Measurements from ENCODE around the gene SURF4. TPM values are rescaled to one million over a fixed set of nuclear protein-coding genes. Genes with fewer than 3 reads are reported as not detected.
"Not testable (repeated sequence)": the region's sequence is repeated elsewhere in the genome, so short reads cannot be mapped to it uniquely, and the experiment has no call there.

Gene SURF4
- total RNA-seq, 4 donors from 2014 or later, result 89.4 to 205 (median 147) TPM

DNA sequence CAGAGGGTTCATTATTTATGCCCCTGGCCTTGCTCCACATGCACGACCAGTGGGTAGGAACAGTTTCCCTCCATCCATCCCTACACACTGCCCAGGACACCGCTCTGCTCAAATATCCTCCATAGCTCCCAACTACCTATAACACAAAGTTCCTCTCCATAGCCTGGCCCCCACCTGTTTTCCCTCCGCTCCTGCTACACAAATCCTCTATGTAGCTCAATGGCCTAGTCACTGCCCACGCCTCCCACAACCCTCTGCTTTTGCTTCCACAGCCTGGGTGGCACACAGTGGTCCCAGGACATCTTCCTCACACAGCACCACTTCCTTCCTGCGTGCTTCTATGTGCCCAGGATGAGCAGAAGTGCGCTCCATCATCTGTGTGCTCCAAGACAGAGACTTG is 21.5 kb upstream of the SURF4 start:
- intact Hi-C loops (cut with DNase I; ENCODE audit: low total_unique reads) (no loop called here), in situ Hi-C loops (cut with MboI; ENCODE audit: low pct_ligation_motif_present in 1 of 4, low pct_unique_long_range_greater_than_20kb in 1 of 4, low sequenced_read_pairs in 3 of 4) (no loop called here)
- H3K4me1 ChIP-seq, result no peaks in the 10 kb centered on the region
- 64 to 85% methylated on average over 4 to 6 of the region's 6 CpGs for WGBS, 2 donors (ENCODE audit: low coverage in 1 of 2)
- no peak overlapping the region for H3K4me3 ChIP-seq
- peaks cover 36% of the 10 kb centered on the region for H3K27me3 ChIP-seq
- no peak for TF ChIP-seq POLR2AphosphoS5 (IDR thresholded peaks at IDR 0.05)
- no peak for TF ChIP-seq EP300 (IDR thresholded peaks at IDR 0.05; ENCODE audit: low read depth)
- no peak for TF ChIP-seq POLR2A (IDR thresholded peaks at IDR 0.05)
- TF ChIP-seq, protein P1, sequence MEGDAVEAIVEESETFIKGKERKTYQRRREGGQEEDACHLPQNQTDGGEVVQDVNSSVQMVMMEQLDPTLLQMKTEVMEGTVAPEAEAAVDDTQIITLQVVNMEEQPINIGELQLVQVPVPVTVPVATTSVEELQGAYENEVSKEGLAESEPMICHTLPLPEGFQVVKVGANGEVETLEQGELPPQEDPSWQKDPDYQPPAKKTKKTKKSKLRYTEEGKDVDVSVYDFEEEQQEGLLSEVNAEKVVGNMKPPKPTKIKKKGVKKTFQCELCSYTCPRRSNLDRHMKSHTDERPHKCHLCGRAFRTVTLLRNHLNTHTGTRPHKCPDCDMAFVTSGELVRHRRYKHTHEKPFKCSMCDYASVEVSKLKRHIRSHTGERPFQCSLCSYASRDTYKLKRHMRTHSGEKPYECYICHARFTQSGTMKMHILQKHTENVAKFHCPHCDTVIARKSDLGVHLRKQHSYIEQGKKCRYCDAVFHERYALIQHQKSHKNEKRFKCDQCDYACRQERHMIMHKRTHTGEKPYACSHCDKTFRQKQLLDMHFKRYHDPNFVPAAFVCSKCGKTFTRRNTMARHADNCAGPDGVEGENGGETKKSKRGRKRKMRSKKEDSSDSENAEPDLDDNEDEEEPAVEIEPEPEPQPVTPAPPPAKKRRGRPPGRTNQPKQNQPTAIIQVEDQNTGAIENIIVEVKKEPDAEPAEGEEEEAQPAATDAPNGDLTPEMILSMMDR (IDR thresholded peaks at IDR 0.05), result no peak
- H3K36me3 ChIP-seq, result no peaks in the 10 kb centered on the region
- no peaks in the 10 kb centered on the region for H3K9me3 ChIP-seq
- DNase-seq, result no peak
- no peak overlapping the region for H3K27ac ChIP-seq

DNA sequence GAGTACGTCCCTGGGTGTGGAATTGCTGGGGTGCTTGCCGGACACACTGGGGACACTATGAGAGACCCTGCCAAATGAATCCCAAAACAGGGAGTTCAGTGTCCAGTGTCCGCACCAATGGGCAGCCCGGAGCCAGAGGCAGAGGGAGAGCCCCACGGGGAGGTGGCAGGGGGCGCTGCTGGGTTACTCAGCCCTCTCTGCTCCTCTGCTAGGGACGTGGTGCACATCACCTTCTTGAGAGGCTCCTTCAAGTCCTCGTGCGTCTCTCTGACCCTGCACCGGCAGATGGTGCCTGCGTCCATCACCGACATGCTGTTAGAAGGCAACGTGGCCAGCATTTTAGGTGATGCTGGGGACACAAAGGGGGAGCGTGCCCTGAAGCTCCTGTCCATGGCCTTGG is 21.1 kb upstream of the SURF4 start:
- TF ChIP-seq POLR2A (IDR thresholded peaks at IDR 0.05), result no peak
- TF ChIP-seq, protein P1 (IDR thresholded peaks at IDR 0.05), result peak in 1 of 5 experiments; percentile 16
- no peak for DNase-seq
- Histone ChIP-seq H3K36me3 (no peaks in the 10 kb centered on the region), H3K4me1 (no peaks in the 10 kb centered on the region), H3K4me3 (no peak overlapping the region), H3K9me3 (no peaks in the 10 kb centered on the region), H3K27me3 (peaks cover 36% of the 10 kb centered on the region), H3K27ac (no peak overlapping the region)
- WGBS, 2 donors (ENCODE audit: low coverage in 1 of 2), result 38% methylated on average over 14 of the region's 14 CpGs; no CpG with 5 or more reads in 1 of the 2 donors
- intact Hi-C loops (cut with DNase I; ENCODE audit: low total_unique reads), result no loop called here
- in situ Hi-C loops (cut with MboI; ENCODE audit: low pct_ligation_motif_present in 1 of 4, low pct_unique_long_range_greater_than_20kb in 1 of 4, low sequenced_read_pairs in 3 of 4), result no loop called here

DNA sequence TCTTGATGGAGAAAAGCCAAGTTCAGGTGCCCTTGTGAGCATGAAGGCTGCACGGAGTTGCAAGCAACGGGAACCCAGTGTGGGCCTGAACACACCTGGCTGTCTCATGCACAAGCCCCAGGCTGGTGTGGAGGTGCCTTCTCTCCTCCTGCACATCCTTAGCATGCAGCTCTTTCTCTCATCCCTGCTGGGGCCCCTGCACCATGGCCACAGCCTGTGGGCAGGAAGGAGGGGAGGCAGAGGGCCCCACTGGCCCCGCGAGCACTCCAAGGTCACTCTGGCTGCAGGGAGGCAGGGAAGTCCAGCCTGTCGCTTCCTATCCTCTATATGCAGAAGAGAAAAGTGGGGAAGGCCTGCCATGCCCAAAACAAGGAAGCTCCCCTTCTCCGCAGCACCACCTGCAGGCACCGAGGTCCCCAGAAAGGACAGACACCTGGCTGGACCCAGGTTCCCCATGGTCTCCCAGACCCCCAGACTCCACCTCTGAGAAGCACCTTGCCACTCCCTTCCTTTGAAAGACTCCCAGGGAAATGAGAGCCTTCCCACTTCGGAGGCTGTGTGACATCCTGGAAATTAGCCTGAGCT is 18.9 kb upstream of the SURF4 start:
- H3K4me1 ChIP-seq, result no peaks in the 10 kb centered on the region
- no peak for DNase-seq

DNA sequence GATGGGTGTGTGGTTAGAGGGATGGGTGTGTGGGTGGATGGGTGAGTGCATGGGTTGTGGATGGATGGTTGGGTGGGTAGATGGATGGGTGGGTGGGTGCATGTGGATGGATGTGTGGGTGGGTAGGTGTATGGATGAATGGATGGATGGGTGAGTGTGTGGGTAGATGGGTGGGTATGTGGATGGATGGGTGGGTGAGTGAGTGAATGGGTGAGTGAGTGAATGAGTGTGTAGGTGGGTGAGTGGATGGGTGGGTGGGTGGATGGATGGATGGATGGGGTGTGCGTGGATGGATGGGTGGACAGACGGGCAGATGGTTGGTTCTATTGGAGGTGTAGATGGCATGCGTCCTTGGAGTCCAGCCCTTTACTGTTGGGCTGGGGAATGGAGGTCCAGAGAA is 17.5 kb upstream of the SURF4 start:
- TF ChIP-seq, protein P1 (IDR thresholded peaks at IDR 0.05), result no peak
- TF ChIP-seq POLR2A (IDR thresholded peaks at IDR 0.05) (no peak), EP300 (IDR thresholded peaks at IDR 0.05; ENCODE audit: low read depth) (no peak), POLR2AphosphoS5 (IDR thresholded peaks at IDR 0.05) (no peak)
- Histone ChIP-seq H3K4me1 (no peaks in the 10 kb centered on the region), H3K36me3 (no peaks in the 10 kb centered on the region), H3K27ac (no peak overlapping the region), H3K27me3 (peaks cover 42% of the 10 kb centered on the region), H3K9me3 (no peaks in the 10 kb centered on the region), H3K4me3 (no peak overlapping the region)
- WGBS, 2 donors (ENCODE audit: low coverage in 1 of 2), result 87 to 94% methylated on average over 3 of the region's 3 CpGs
- no peak for DNase-seq
- in situ Hi-C loops (cut with MboI; ENCODE audit: low pct_ligation_motif_present in 1 of 4, low pct_unique_long_range_greater_than_20kb in 1 of 4, low sequenced_read_pairs in 3 of 4) (no loop called here), intact Hi-C loops (cut with DNase I; ENCODE audit: low total_unique reads) (no loop called here)

More for the DNA sequence above, 18.9 kb upstream of the SURF4 start:
- 14% methylated on average over 8 of the region's 8 CpGs; no CpG with 5 or more reads in 1 of the 2 donors for WGBS, 2 donors (ENCODE audit: low coverage in 1 of 2)
- no peak for TF ChIP-seq POLR2AphosphoS5 (IDR thresholded peaks at IDR 0.05)
- H3K4me3 ChIP-seq, result no peak overlapping the region
- peaks cover 42% of the 10 kb centered on the region for H3K27me3 ChIP-seq
- in situ Hi-C loops (cut with MboI; ENCODE audit: low pct_ligation_motif_present in 1 of 4, low pct_unique_long_range_greater_than_20kb in 1 of 4, low sequenced_read_pairs in 3 of 4), result no loop called here
- intact Hi-C loops (cut with DNase I; ENCODE audit: low total_unique reads), result no loop called here
- no peaks in the 10 kb centered on the region for H3K9me3 ChIP-seq
- no peaks in the 10 kb centered on the region for H3K36me3 ChIP-seq
- no peak overlapping the region for H3K27ac ChIP-seq

DNA sequence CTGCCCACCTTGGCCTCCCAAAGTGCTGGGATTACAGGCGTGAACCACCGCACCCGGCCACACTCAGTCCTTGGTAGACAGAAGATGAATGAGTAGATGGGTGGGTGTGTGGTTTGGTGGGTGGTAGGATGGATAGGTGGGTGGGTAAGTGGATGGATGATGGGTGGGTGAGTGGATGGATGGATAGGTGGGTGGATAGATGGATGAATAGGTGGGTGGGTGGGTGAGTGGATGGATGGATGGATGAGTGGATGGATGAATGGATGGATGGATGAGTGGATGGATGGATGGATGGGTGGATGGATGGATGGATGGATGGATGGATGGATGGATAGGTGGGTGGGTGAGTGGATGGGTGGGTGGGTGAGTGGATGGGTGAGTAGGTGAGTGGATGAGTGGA is 16.4 kb upstream of the SURF4 start:
- H3K27me3 ChIP-seq, result peaks cover 40% of the 10 kb centered on the region
- 95 to 100% methylated on average over 3 of the region's 3 CpGs for WGBS, 2 donors (ENCODE audit: low coverage in 1 of 2)
- H3K9me3 ChIP-seq; H3K27ac ChIP-seq; H3K36me3 ChIP-seq; in situ Hi-C loops (cut with MboI; ENCODE audit: low pct_ligation_motif_present in 1 of 4, low pct_unique_long_range_greater_than_20kb in 1 of 4, low sequenced_read_pairs in 3 of 4); H3K4me3 ChIP-seq; DNase-seq; H3K4me1 ChIP-seq; intact Hi-C loops (cut with DNase I; ENCODE audit: low total_unique reads): not testable (repeated sequence)

DNA sequence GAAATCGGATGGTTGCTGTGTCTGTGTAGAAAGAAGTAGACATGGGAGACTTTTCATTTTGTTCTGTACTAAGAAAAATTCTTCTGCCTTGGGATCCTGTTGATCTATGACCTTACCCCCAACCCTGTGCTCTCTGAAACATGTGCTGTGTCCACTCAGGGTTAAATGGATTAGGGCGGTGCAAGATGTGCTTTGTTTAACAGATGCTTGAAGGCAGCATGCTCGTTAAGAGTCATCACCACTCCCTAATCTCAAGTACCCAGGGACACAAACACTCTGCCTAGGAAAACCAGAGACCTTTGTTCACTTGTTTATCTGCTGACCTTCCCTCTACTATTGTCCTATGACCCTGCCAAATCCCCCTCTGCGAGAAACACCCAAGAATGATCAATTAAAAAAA is 15.6 kb upstream of the SURF4 start:
- 45% methylated on average over 3 of the region's 4 CpGs; no CpG with 5 or more reads in 1 of the 2 donors for WGBS, 2 donors (ENCODE audit: low coverage in 1 of 2)
- H3K27ac ChIP-seq; in situ Hi-C loops (cut with MboI; ENCODE audit: low pct_ligation_motif_present in 1 of 4, low pct_unique_long_range_greater_than_20kb in 1 of 4, low sequenced_read_pairs in 3 of 4); DNase-seq; H3K4me3 ChIP-seq; intact Hi-C loops (cut with DNase I; ENCODE audit: low total_unique reads); H3K9me3 ChIP-seq; H3K36me3 ChIP-seq; H3K4me1 ChIP-seq: not testable (repeated sequence)
- H3K27me3 ChIP-seq, result peaks cover 32% of the 10 kb centered on the region

All from transverse colon (tissue), 4 donors.